HepG2 (cell line): Measurements from ENCODE around the gene LRRC3. TPM values are rescaled to one million over a fixed set of nuclear protein-coding genes. Genes with fewer than 3 reads are reported as not detected.

ENCODE experiments used
- ASH2L ChIP-seq: fragments of 300-600, 200-600 bp; sonication (generic); IDR thresholded peaks from 2 replicates; pipeline ENCODE4 v1.7.0; 2017; ENCODE audit warnings: low read depth, mild to moderate bottlenecking, moderate library complexity, mixed read lengths, low read length; ENCODE audit not compliant: insufficient read length
- E2F1 ChIP-seq: sonication (generic); formaldehyde crosslinking; IDR thresholded peaks from 2 replicates; pipeline ENCODE4 v1.5.0; 2020; ENCODE audit warnings: missing genetic modification reagents
- FIP1L1 ChIP-seq: fragments of 200-400 bp; formaldehyde crosslinking; IDR thresholded peaks from 2 replicates; pipeline ENCODE4 v1.6.1; 2018; ENCODE audit warnings: low read depth, mild to moderate bottlenecking, low read length, moderate library complexity, borderline replicate concordance; ENCODE audit not compliant: insufficient read depth
- JUNB ChIP-seq: sonication (generic); formaldehyde crosslinking; IDR thresholded peaks from 2 replicates; pipeline ENCODE4 v1.8.0; 2022; ENCODE audit warnings: missing genetic modification reagents, mild to moderate bottlenecking, borderline replicate concordance
- MZF1 ChIP-seq: sonication (generic); formaldehyde crosslinking; IDR thresholded peaks from 2 replicates; pipeline ENCODE4 v1.8.1; 2023; ENCODE audit warnings: mild to moderate bottlenecking, missing genetic modification reagents, borderline replicate concordance
- NFAT5 ChIP-seq: sonication (generic); formaldehyde crosslinking; IDR thresholded peaks from 2 replicates; pipeline ENCODE4 v1.4.0; 2020; ENCODE audit warnings: missing genetic modification reagents
- RXRA ChIP-seq: sonication (generic); formaldehyde crosslinking; IDR thresholded peaks from 2 replicates; pipeline ENCODE4 v1.5.1; 2020; ENCODE audit warnings: missing genetic modification reagents
- ZBTB49 ChIP-seq: sonication (generic); formaldehyde crosslinking; IDR thresholded peaks from 2 replicates; pipeline ENCODE4 v1.4.0; 2020; ENCODE audit warnings: missing genetic modification reagents, borderline replicate concordance
- ZFP90 ChIP-seq: sonication (generic); formaldehyde crosslinking; IDR thresholded peaks from 2 replicates; pipeline ENCODE4 v1.8.0; 2022; ENCODE audit warnings: missing genetic modification reagents, mild to moderate bottlenecking, inconsistent platforms, borderline replicate concordance
- ZKSCAN1 ChIP-seq: fragments of 150-350 bp; IDR thresholded peaks from 2 replicates; pipeline ENCODE4 v1.6.1; 2014; ENCODE audit warnings: low read length
- ZNF329 ChIP-seq: sonication (generic); formaldehyde crosslinking; IDR thresholded peaks from 2 replicates; pipeline ENCODE4 v1.9.0; 2021; ENCODE audit warnings: low read depth, mild to moderate bottlenecking, missing genetic modification reagents
- ZNF382 ChIP-seq: sonication (generic); formaldehyde crosslinking; IDR thresholded peaks from 2 replicates; pipeline ENCODE4 v1.5.0; 2020; ENCODE audit warnings: missing genetic modification reagents, mild to moderate bottlenecking, borderline replicate concordance
- ZNF460 ChIP-seq: sonication (generic); formaldehyde crosslinking; IDR thresholded peaks from 2 replicates; pipeline ENCODE4 v1.5.1; 2020; ENCODE audit warnings: missing genetic modification reagents, mild to moderate bottlenecking, borderline replicate concordance
- ZNF7 ChIP-seq: IDR thresholded peaks from 2 replicates; pipeline ENCODE4 v1.6.1; 2016; ENCODE audit warnings: missing biosample characterization, missing genetic modification reagents
- ZNF780A ChIP-seq: sonication (generic); formaldehyde crosslinking; IDR thresholded peaks from 2 replicates; pipeline ENCODE4 v1.8.0; 2022; ENCODE audit warnings: mild to moderate bottlenecking, missing genetic modification reagents, moderate library complexity
- polyA plus RNA-seq, 8 experiments: library from polyadenylated mRNA; depleted of rRNA in 3 of 8; stranded (reverse) in 7 of 8; unstranded in 1 of 8; fragments of >200 nt; fragmentation: Illumina TruSeq in 4 of 8; extraction: Trizol in 4 of 8; gene quantifications; 2 replicates each; pipeline versions ENCODE4 v1.2.1 to v1.2.3, GENCODE V29; 2011 to 2016; ENCODE audit warnings: low read depth in 4 of 8, missing spikeins in 1 of 8, mixed read lengths in 1 of 8; ENCODE audit not compliant: insufficient read depth in 1 of 8
- total RNA-seq, 5 experiments: library from RNA; depleted of rRNA; stranded (reverse); fragments of >200 nt; fragmentation: Illumina TruSeq; extraction: Trizol; gene quantifications; 2 replicates each; pipeline ENCODE4 v1.2.3, GENCODE V29; 2016; ENCODE audit warnings: low read depth in 1 of 5
- TF ChIP-seq, protein P1 (sequence below): sonication (generic); formaldehyde crosslinking; IDR thresholded peaks from 2 replicates; pipeline ENCODE4 v1.8.0; 2022; ENCODE audit warnings: mild to moderate bottlenecking, missing genetic modification reagents, borderline replicate concordance

LRRC3 gene
- total and polyA plus RNA-seq, 2 of the 13 experiments (the other 11 are each of a cell fraction or from before 2014, with no cell fraction given), result 4.8 to 16.5 TPM

- TF ChIP-seq NFAT5 (0 out of 2 replicates have a peak, but pooled peaks have one; percentile 34), ZNF7 (no peak), RXRA (CRISPR knock-in tag) (peak; percentile 43), MZF1 (CRISPR knock-in tag) (no peak), JUNB (CRISPR knock-in tag) (peak; percentile 19; the same call in 1 of the 2 replicates), ZNF460 (CRISPR knock-in tag) (no peak), ZFP90 (no peak), ZBTB49 (CRISPR knock-in tag) (no peak), ZNF382 (no peak), ASH2L (no peak), ZNF780A (CRISPR knock-in tag) (no peak), ZKSCAN1 (no peak), E2F1 (CRISPR knock-in tag) (peak; percentile 45; the same call in 1 of the 2 replicates), FIP1L1 (0 out of 2 replicates have a peak, but pooled peaks have one; percentile 0), ZNF329 (CRISPR knock-in tag) (no peak)
- TF ChIP-seq, protein P1, sequence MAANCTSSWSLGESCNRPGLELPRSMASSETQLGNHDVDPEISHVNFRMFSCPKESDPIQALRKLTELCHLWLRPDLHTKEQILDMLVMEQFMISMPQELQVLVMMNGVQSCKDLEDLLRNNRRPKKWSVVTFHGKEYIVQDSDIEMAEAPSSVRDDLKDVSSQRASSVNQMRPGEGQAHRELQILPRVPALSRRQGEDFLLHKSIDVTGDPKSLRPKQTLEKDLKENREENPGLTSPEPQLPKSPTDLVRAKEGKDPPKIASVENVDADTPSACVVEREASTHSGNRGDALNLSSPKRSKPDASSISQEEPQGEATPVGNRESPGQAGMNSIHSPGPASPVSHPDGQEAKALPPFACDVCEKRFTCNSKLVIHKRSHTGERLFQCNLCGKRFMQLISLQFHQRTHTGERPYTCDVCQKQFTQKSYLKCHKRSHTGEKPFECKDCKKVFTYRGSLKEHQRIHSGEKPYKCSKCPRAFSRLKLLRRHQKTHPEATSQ (CRISPR knock-in tag), result no peak
Observed at GRCh38 chr21:44505673-44506278, 50.5 kb downstream of the LRRC3 start (continued).
